Ishikawa (cell line): ENCODE measurements around the gene ABT1.

ENCODE experiments used
- CEBPB ChIP-seq: IDR thresholded peaks from 2 replicates; pipeline ENCODE4 v1.6.1; 2012
- EGR1 ChIP-seq: IDR thresholded peaks from 2 replicates; pipeline ENCODE4 v1.6.1; 2012
- TAF1 ChIP-seq: IDR thresholded peaks from 2 replicates; pipeline ENCODE4 v1.6.1; 2012; ENCODE audit warnings: low read depth, mild to moderate bottlenecking
- TCF12 ChIP-seq: IDR thresholded peaks from 2 replicates; pipeline ENCODE4 v1.6.1; 2012; ENCODE audit warnings: low read depth
- ZBTB7A ChIP-seq: IDR thresholded peaks from 2 replicates; pipeline ENCODE4 v1.6.1; 2012; ENCODE audit warnings: low read depth
- TF ChIP-seq, protein P1 (sequence below): IDR thresholded peaks from 2 replicates; pipeline ENCODE4 v1.6.1; 2012; ENCODE audit warnings: low read depth, mild to moderate bottlenecking

- TF ChIP-seq CEBPB (no peak), TAF1 (no peak), ZBTB7A (no peak), EGR1 (no peak), TCF12 (no peak)
- TF ChIP-seq, protein P1, sequence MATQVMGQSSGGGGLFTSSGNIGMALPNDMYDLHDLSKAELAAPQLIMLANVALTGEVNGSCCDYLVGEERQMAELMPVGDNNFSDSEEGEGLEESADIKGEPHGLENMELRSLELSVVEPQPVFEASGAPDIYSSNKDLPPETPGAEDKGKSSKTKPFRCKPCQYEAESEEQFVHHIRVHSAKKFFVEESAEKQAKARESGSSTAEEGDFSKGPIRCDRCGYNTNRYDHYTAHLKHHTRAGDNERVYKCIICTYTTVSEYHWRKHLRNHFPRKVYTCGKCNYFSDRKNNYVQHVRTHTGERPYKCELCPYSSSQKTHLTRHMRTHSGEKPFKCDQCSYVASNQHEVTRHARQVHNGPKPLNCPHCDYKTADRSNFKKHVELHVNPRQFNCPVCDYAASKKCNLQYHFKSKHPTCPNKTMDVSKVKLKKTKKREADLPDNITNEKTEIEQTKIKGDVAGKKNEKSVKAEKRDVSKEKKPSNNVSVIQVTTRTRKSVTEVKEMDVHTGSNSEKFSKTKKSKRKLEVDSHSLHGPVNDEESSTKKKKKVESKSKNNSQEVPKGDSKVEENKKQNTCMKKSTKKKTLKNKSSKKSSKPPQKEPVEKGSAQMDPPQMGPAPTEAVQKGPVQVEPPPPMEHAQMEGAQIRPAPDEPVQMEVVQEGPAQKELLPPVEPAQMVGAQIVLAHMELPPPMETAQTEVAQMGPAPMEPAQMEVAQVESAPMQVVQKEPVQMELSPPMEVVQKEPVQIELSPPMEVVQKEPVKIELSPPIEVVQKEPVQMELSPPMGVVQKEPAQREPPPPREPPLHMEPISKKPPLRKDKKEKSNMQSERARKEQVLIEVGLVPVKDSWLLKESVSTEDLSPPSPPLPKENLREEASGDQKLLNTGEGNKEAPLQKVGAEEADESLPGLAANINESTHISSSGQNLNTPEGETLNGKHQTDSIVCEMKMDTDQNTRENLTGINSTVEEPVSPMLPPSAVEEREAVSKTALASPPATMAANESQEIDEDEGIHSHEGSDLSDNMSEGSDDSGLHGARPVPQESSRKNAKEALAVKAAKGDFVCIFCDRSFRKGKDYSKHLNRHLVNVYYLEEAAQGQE = no peak
Observed at GRCh38 chr6:26611599-26611998, 14.8 kb downstream of the ABT1 start.
